Fibroblast of skin of left quadriceps (primary cell): Measurements from ENCODE around the gene PARM1.

Source experiments
- DNase-seq, 2 experiments: peaks; one replicate each; pipeline ENCODE4 v3.0.0-alpha.2; 2013; ENCODE audit warnings: low read depth in 2 of 2

The PARM1 gene

GRCh38 chr4:74942251-74942917, 9.5 kb downstream of the PARM1 start:
- no peak for DNase-seq

DNA sequence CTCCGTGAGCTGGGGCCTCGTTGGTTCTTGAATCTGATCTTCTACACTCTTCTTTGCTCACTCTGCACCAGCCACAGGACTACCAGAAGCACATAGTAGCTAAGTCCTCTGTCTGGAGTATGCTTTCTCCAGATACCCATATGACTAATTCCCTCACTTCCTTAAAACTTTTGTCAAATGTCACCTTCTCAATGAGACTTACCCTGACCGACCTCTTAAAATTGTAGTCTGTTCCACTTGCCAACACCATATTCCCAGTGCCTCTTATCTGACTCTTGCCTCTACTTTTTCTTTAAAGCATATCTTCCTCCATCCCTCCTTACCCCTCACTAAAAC, 10.0 kb downstream of the PARM1 start:
- DNase-seq = no peak

- no peak for DNase-seq
These were observed 11.5 kb downstream of the PARM1 start for GRCh38 chr4:74944354-74944793.

DNA sequence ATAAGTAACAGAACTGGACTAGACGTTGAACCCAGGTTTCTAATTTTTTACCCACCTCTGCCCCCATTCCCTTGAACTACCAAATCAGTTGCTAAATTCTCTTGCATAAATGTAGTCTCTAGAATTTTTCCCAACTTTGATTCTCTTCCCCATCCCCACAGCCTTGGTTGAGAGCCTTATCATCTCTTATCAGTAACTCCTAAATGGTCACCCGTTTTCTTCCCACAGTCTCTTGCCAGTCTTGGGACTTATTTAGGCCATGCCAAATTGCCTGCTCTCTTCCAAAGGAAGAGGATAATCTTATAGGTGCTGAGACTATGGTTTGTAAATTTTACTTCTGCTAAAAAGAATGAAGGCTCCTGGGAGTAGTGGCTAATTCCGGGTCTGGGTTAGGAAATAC, 13.3 kb downstream of the PARM1 start:
- no peak for DNase-seq

DNA sequence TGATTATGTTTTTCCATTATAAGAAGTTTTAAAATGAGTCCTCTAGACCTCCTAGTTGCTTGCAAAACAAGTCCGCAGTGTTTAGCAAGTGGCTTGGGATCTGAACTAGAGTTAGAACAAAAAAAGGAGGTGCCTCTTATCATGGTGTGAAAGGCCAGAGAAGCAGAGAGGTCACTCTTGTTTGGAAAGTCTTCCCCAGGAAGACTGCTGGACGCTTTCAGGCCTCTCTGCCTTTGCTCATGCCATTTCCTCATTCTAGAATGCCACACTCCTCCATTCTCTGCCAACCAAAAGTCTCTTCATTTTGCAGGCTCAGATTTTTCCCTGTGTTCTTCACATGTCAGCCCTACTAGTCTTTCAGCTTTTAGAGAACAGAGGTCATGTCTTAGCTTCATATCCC, 14.9 kb downstream of the PARM1 start:
- no peak for DNase-seq

- no peak for DNase-seq
These were observed 15.3 kb downstream of the PARM1 start for GRCh38 chr4:74948236-74948635.

GRCh38 chr4:74950200-74950599, 17.3 kb downstream of the PARM1 start:
- DNase-seq = no peak

DNA sequence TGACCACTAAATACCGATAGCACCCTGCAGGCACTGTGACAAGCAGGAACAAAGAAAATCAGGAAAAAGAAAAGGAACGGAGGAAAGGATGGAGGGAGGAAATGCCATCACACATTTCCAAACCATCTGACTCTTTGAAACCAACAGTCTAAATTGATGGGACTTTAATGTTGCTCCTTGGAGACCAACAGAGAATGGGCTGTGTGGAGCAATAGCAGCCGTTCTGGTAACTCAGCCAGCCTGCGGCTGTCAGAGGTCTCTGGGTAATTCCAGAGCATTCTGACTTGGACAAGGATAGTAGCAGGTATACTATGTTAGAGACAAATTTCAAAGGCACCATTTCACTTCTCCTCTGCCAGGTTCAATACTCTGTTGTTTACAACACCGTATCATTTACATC, 18.0 kb downstream of the PARM1 start:
- no peak for DNase-seq

GRCh38 chr4:74953647-74954046, 20.7 kb downstream of the PARM1 start:
- no peak for DNase-seq

DNA sequence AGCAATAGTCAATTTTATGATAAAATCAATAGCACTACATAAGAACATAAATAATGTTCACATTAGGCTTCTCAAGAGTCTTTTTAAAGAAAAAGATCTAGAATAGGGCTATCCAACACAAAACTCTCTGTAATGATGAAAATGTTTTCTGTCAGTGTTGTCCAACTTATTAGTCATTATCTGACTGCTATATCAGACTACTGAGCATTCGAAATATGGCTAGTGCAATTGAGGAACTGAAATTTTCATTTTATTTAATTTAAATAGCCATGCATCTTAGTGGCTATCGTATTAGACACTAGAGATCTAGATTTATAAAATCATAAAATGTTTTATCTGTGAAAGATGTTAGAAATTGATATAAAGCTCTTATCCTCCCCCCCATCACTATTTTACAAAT, 26.0 kb downstream of the PARM1 start:
- DNase-seq = no peak

DNA sequence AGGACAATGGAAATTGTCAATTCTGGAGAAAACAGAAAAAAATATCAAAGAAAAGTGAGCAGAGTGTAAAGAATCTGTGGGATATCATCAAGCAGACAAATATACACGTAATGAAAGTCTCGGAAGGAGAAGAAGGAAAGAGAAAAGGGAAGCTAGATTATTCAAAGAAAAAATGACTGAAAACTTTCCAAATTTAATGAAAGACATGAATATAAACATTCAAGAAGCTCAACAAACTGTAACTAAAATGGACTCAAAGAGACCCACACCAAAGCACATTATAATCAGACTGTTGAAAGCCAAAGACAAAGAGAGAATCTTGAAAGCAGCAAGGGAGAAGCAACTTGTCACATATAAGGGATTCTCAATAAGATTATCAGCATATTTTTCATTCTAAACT, 28.3 kb downstream of the PARM1 start:
- no peak for DNase-seq

- no peak for DNase-seq
These were observed 29.7 kb downstream of the PARM1 start for GRCh38 chr4:74962584-74962983.

GRCh38 chr4:74964311-74964710, 31.4 kb downstream of the PARM1 start:
- DNase-seq = no peak

- DNase-seq = no peak
These were observed 34.4 kb downstream of the PARM1 start for GRCh38 chr4:74967324-74967723.

DNA sequence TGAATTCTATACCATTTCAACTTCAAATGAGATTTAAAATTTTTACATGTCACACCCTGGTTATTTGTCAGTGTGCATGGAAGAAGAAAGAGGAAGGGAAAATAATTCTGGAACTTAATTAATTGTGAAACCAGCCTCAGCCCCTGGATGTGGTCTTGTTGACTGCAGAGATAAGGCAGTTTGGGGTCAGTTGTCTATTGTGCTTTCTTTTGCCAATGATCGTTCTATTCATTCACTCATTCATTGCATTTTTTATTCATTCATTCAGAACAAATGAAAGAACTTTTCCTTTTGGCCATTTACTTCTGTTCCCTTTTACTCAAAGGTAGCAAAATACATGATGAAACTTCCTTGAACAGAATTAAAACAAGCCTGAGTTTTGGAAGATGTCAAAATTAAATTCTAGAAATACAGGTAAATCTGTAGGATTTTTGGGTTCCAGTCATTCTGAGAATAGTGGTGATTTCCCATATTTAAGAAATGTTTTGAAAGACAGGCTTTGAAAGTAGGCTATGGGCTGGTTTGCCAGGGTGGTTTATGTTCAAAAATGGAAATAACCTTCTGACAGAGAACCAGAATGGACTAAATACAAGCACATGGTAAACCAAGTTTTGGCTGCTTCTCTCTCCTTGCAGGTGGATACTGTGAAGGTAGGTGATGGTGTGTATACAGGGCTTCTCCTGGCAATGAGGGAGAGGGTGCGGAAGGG, 35.7 kb downstream of the PARM1 start:
- DNase-seq = no peak

GRCh38 chr4:74969507-74970474, 36.9 kb downstream of the PARM1 start:
- DNase-seq = no peak

- DNase-seq = no peak
These were observed 37.7 kb downstream of the PARM1 start for GRCh38 chr4:74970577-74970976.

DNA sequence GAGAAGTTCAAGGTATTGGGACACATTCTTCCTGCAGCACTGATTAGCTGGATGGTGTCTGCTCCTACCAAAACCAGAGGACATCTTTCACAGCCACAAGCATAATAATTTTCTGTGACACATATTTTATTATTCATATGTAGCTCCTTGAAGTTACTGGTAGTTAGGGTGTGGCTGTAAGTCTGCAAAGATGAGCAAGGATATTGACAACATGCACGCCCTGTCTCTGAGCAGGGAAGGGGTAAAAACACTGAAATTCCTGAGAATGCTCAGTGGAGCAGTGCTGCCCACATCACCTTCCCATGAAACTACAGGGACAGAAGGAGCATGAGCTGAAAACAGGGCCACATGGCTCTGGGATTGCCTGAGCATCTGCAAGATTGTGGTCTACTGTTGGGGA, 38.9 kb downstream of the PARM1 start:
- no peak for DNase-seq

GRCh38 chr4:74975082-74975481, 42.2 kb downstream of the PARM1 start:
- DNase-seq = no peak

DNA sequence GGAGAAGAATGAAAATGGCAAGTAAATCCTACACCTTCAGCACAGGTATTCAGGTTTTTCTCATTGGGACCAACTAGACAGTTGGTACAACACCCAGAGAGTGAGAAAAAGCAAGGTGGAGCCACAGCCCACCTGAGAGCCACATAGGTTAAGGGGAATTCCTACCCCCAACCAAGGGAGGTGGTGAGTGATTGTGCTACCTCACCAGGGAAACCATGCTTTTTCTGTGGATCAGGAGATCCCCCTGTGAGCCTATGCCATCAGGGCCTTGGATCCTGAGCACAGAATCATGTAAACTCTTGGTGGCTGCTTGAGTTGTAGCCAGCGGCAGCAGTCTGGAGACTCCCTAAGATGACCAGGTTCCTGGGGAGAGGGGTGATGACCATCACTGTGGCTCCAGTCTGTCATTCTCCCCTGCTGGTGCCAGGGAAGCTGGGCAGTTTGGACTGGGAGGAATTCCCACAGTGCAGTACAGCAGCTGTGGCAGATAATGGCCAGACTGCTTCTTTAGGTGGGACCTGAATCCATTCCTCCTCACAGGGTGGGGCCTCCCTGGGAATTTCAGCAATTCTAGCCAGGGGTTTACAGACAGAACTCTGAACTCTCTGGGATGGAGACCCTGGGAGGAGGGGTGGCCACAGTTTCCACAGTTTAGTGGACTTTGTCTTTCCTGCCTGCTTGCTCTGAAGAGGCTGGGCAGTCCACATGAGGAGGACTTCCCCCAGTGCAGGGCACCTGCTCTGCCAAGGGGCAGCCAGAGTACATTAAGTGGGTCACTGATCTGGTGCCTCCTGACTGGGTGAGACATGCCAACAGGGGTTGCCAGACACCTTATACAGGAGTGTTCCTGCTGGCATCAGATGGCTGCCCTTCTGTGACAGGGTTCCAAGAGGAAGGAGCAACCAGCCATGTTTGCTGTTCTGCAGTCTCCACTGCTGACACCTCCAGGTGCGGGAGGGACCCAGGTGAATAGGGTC, 43.2 kb downstream of the PARM1 start:
- DNase-seq = no peak

- DNase-seq = no peak
These were observed 49.8 kb downstream of the PARM1 start for GRCh38 chr4:74982546-74983252.
